Spleen (tissue), 11 donors: ENCODE data around the gene CREB3L2. TPM values are rescaled to one million over a fixed set of nuclear protein-coding genes. Genes with fewer than 3 reads are reported as not detected.

Source experiments
- DNase-seq: peaks from one replicate; pipeline ENCODE4 v3.0.0-alpha.2; 2020
- H3K27ac ChIP-seq, 8 donors: fragments of 200-600 bp; sonication (generic) in 7 of 8; 1 replicate in 4 of 8; 2 replicates in 4 of 8; pipeline versions ENCODE4 v1.5.0 to v1.8.0; 2016 to 2021; ENCODE audit warnings: inconsistent platforms in 4 of 8, mild to moderate bottlenecking in 4 of 8, moderate library complexity in 1 of 8
- H3K27me3 ChIP-seq, 7 donors: fragments of 200-600 bp; sonication (generic) in 6 of 7; replicated peaks in 1 of 7; 1 replicate in 4 of 7; 2 replicates in 3 of 7; pipeline versions ENCODE4 v1.5.0 to v1.8.0; 2016 to 2021; ENCODE audit warnings: inconsistent platforms in 3 of 7, mild to moderate bottlenecking in 1 of 7
- H3K36me3 ChIP-seq, 6 donors: fragments of 200-600 bp; sonication (generic) in 5 of 6; 1 replicate in 4 of 6; 2 replicates in 2 of 6; pipeline versions ENCODE4 v1.5.0 to v1.8.0; 2016 to 2021; ENCODE audit warnings: inconsistent platforms in 2 of 6
- H3K4me1 ChIP-seq, 6 donors: fragments of 200-600 bp; sonication (generic) in 5 of 6; 1 replicate in 3 of 6; 2 replicates in 3 of 6; pipeline versions ENCODE4 v1.5.0 to v1.8.0; 2016 to 2021; ENCODE audit warnings: inconsistent platforms in 3 of 6
- H3K4me3 ChIP-seq, 8 donors: fragments of 200-600 bp; sonication (generic) in 7 of 8; 1 replicate in 4 of 8; 2 replicates in 4 of 8; pipeline versions ENCODE4 v1.5.0 to v1.8.0; 2016 to 2021; ENCODE audit warnings: inconsistent platforms in 4 of 8, mild to moderate bottlenecking in 4 of 8, moderate library complexity in 2 of 8
- H3K9me3 ChIP-seq, 8 donors: fragments of 200-600 bp; sonication (generic) in 7 of 8; 1 replicate in 4 of 8; 2 replicates in 4 of 8; pipeline versions ENCODE4 v1.5.0 to v1.8.0; 2016 to 2021; ENCODE audit warnings: inconsistent platforms in 4 of 8
- CTCF ChIP-seq, 11 experiments: fragments of 200-600 bp in 7 of 11; fragments of 450-650 bp in 4 of 11; sonication (generic) in 4 of 11; IDR thresholded peaks in 8 of 11; conservative IDR thresholded peaks in 3 of 11; 1 replicate in 7 of 11; 2 replicates in 4 of 11; pipeline versions ENCODE4 v1.4.0 to v1.8.0; 2016 to 2021; ENCODE audit warnings: antibody characterized with exemption in 11 of 11, inconsistent platforms in 4 of 11, mild to moderate bottlenecking in 1 of 11
- POLR2A ChIP-seq, 3 donors: fragments of 450-650 bp; IDR thresholded peaks; one replicate each; pipeline ENCODE4 v1.5.1; 2017; ENCODE audit warnings: antibody characterized with exemption in 3 of 3, mild to moderate bottlenecking in 1 of 3
- POLR2AphosphoS5 ChIP-seq, 3 donors: sonication (generic); formaldehyde crosslinking; IDR thresholded peaks; one replicate each; pipeline ENCODE4 v1.5.1; 2017; ENCODE audit warnings: antibody characterized with exemption in 3 of 3
- WGBS, 5 donors: extraction: QIAGEN DNeasy Blood & Tissue Kit in 3 of 5; methylation state at CpG; one replicate each; pipeline versions ENCODE4 v1.1.5 to v1.1.7; 2013 to 2018; 5-methylcytosine and 5-hydroxymethylcytosine counted together
- intact Hi-C: fragments of 100-400 bp; cut with DNase I; formaldehyde crosslinking; loops from one replicate; pipeline ENCODE4 v1.15.0; 2023; ENCODE audit warnings: low total_unique reads
- polyA plus RNA-seq, 3 donors: library from polyadenylated mRNA; stranded (reverse); fragments of 200-250 nt; gene quantifications; one replicate each; pipeline ENCODE4 v1.2.1, GENCODE V29; 2013
- total RNA-seq, 7 donors: library from RNA; depleted of rRNA in 3 of 7; stranded (reverse); fragments of >200 nt in 3 of 7; fragmentation: NEBNext Ultra II Directional in 4 of 7; extraction: Animal tissue kit (Norgen Biotek cat#: 25700) in 4 of 7; gene quantifications; one replicate each; pipeline versions ENCODE4 v1.1.0 to v1.2.1, GENCODE V29; 2016 to 2021
- donor health status: healthy with polysubstance abuse.
- donor health status: DM: no; HTN: no; CAD: no; lungs with moderate emphysema.
- donor health status: DM: no; HTN: no; CAD: no.
- donor health status: Bipolar disorder and iron deficiency.
- donor health status: healthy.
- donor health status: DM: no; HTN: no; CAD: no.
- donor health status: DM: yes; HTN: yes; CAD: no.

CREB3L2 gene
- total and polyA plus RNA-seq, 10 donors = 3.5 to 68.4 (median 42.4) TPM

- TF ChIP-seq POLR2AphosphoS5 (IDR thresholded peaks at IDR 0.05) (no peak), CTCF (IDR thresholded peaks at IDR 0.05 in 8 of 11, conservative IDR thresholded peaks at IDR 0.05 in 3 of 11) (peak in 1 of 11 experiments; percentile 8)
- intact Hi-C loops = no loop called here
- WGBS, 5 donors = 72 to 76% (median 74%) methylated on average over 3 of the region's 3 CpGs
- no peak for DNase-seq
- peaks cover 0 to 18% (median 0%) of the 10 kb centered on the region in 6 donors for H3K36me3 ChIP-seq
- H3K4me3 ChIP-seq = no peak overlapping the region
- peak overlapping the region; percentile 16 to 89 (median 64) for H3K27ac ChIP-seq
- H3K4me1 ChIP-seq = peaks cover 14 to 91% (median 69%) of the 10 kb centered on the region in 6 donors
- H3K27me3 ChIP-seq = no peaks in the 10 kb centered on the region
- peaks cover 0 to 17% (median 14%) of the 10 kb centered on the region in 8 donors for H3K9me3 ChIP-seq
These were observed 16.0 kb downstream of the CREB3L2 start for GRCh38 chr7:137985897-137986251.

- WGBS, 5 donors = 68 to 82% (median 80%) methylated on average over 8 of the region's 8 CpGs
- H3K9me3 ChIP-seq = peaks cover 0 to 17% (median 14%) of the 10 kb centered on the region in 8 donors
- peaks cover 14 to 91% (median 69%) of the 10 kb centered on the region in 6 donors for H3K4me1 ChIP-seq
- TF ChIP-seq CTCF (IDR thresholded peaks at IDR 0.05 in 8 of 11, conservative IDR thresholded peaks at IDR 0.05 in 3 of 11) (no peak), POLR2A (IDR thresholded peaks at IDR 0.05) (no peak), POLR2AphosphoS5 (IDR thresholded peaks at IDR 0.05) (peak in 2 of 3 donors; percentile 29 to 39)
- H3K27ac ChIP-seq = peak overlapping the region; percentile 17 to 89 (median 64)
- intact Hi-C loops = no loop called here
- no peaks in the 10 kb centered on the region for H3K27me3 ChIP-seq
- H3K4me3 ChIP-seq = no peak overlapping the region
- H3K36me3 ChIP-seq = peaks cover 0 to 18% (median 0%) of the 10 kb centered on the region in 6 donors
- no peak for DNase-seq
These were observed 16.5 kb downstream of the CREB3L2 start for GRCh38 chr7:137985253-137985896.

GRCh38 chr7:137984181-137985041, 17.5 kb downstream of the CREB3L2 start:
- TF ChIP-seq POLR2A (IDR thresholded peaks at IDR 0.05) (no peak), POLR2AphosphoS5 (IDR thresholded peaks at IDR 0.05) (no peak), CTCF (IDR thresholded peaks at IDR 0.05 in 8 of 11, conservative IDR thresholded peaks at IDR 0.05 in 3 of 11) (no peak)
- 88 to 94% (median 89%) methylated on average over 11 of the region's 11 CpGs for WGBS, 5 donors
- H3K4me3 ChIP-seq = no peak overlapping the region
- H3K9me3 ChIP-seq = peaks cover 0 to 17% (median 14%) of the 10 kb centered on the region in 8 donors
- no peaks in the 10 kb centered on the region for H3K27me3 ChIP-seq
- intact Hi-C loops = no loop called here
- peaks cover 14 to 90% (median 65%) of the 10 kb centered on the region in 6 donors for H3K4me1 ChIP-seq
- no peak for DNase-seq
- peaks cover 0 to 18% (median 0%) of the 10 kb centered on the region in 6 donors for H3K36me3 ChIP-seq
- peak overlapping the region in 6 of 8 donors; percentile 40 to 89 (median 74) for H3K27ac ChIP-seq
